ENCODE measurements around the gene RPS8.

- TF ChIP-seq CTCF (IDR thresholded peaks at IDR 0.05): no peak
- TF ChIP-seq POLR2AphosphoS5 (IDR thresholded peaks at IDR 0.05): no peak
- no peak for TF ChIP-seq EP300 (IDR thresholded peaks at IDR 0.05)
- no peak for TF ChIP-seq POLR2A (IDR thresholded peaks at IDR 0.05)
Observed at GRCh38 chr1:44780583-44781121, 5.3 kb downstream of the RPS8 start.
